ENCODE measurements around the gene LDHAL6B. TPM values are rescaled to one million over a fixed set of nuclear protein-coding genes. Genes with fewer than 3 reads are reported as not detected.
"Not testable (repeated sequence)": the region's sequence is repeated elsewhere in the genome, so short reads cannot be mapped to it uniquely, and the experiment has no call there.

The LDHAL6B gene
- total and polyA plus RNA-seq, 2 experiments from 2014 or later, result not detected

- no peaks in the 10 kb centered on the region for H3K27me3 ChIP-seq
- no peak overlapping the region for H3K27ac ChIP-seq
- no peaks in the 10 kb centered on the region for H3K9me3 ChIP-seq (ENCODE audit: low read depth)
- no peaks in the 10 kb centered on the region for H3K4me1 ChIP-seq (ENCODE audit: low read depth)
- DNase-seq (ENCODE audit: low read depth in 1 of 2, low spot score in 1 of 2), result peak; percentile 13 to 43
- H3K36me3 ChIP-seq, result no peaks in the 10 kb centered on the region
- peak; percentile 39 for TF ChIP-seq CTCF (IDR thresholded peaks at IDR 0.05; ENCODE audit: low read depth, low read length)
- H3K4me3 ChIP-seq, result no peak overlapping the region
Observed at GRCh38 chr15:59160880-59161593, 45.6 kb upstream of the LDHAL6B start.

- DNase-seq (ENCODE audit: low read depth in 1 of 2, low spot score in 1 of 2); H3K9me3 ChIP-seq (ENCODE audit: low read depth); H3K27ac ChIP-seq; H3K4me3 ChIP-seq; H3K4me1 ChIP-seq (ENCODE audit: low read depth); H3K36me3 ChIP-seq; H3K27me3 ChIP-seq: not testable (repeated sequence)
Observed at GRCh38 chr15:59162080-59162479, 44.6 kb upstream of the LDHAL6B start.

- H3K36me3 ChIP-seq, result no peaks in the 10 kb centered on the region
- no peak overlapping the region for H3K4me3 ChIP-seq
- no peaks in the 10 kb centered on the region for H3K27me3 ChIP-seq
- no peaks in the 10 kb centered on the region for H3K9me3 ChIP-seq (ENCODE audit: low read depth)
- no peak overlapping the region for H3K27ac ChIP-seq
- no peak for TF ChIP-seq CTCF (IDR thresholded peaks at IDR 0.05; ENCODE audit: low read depth, low read length)
- peak in 1 of 2 donors; percentile 22 for DNase-seq (ENCODE audit: low read depth in 1 of 2, low spot score in 1 of 2)
- H3K4me1 ChIP-seq (ENCODE audit: low read depth), result no peaks in the 10 kb centered on the region
Observed at GRCh38 chr15:59165726-59166125, 40.9 kb upstream of the LDHAL6B start.

GRCh38 chr15:59166166-59166565, 40.5 kb upstream of the LDHAL6B start:
- no peaks in the 10 kb centered on the region for H3K4me1 ChIP-seq (ENCODE audit: low read depth)
- H3K27ac ChIP-seq, result no peak overlapping the region
- H3K4me3 ChIP-seq, result no peak overlapping the region
- H3K27me3 ChIP-seq, result no peaks in the 10 kb centered on the region
- H3K9me3 ChIP-seq (ENCODE audit: low read depth), result no peaks in the 10 kb centered on the region
- peak in 1 of 2 donors; percentile 66 for DNase-seq (ENCODE audit: low read depth in 1 of 2, low spot score in 1 of 2)
- no peaks in the 10 kb centered on the region for H3K36me3 ChIP-seq
- no peak for TF ChIP-seq CTCF (IDR thresholded peaks at IDR 0.05; ENCODE audit: low read depth, low read length)

- Histone ChIP-seq H3K36me3 (no peaks in the 10 kb centered on the region), H3K27ac (no peak overlapping the region), H3K27me3 (no peaks in the 10 kb centered on the region), H3K9me3 (ENCODE audit: low read depth) (no peaks in the 10 kb centered on the region), H3K4me3 (no peak overlapping the region), H3K4me1 (ENCODE audit: low read depth) (no peaks in the 10 kb centered on the region)
- TF ChIP-seq CTCF (IDR thresholded peaks at IDR 0.05; ENCODE audit: low read depth, low read length), result no peak
- DNase-seq (ENCODE audit: low read depth in 1 of 2, low spot score in 1 of 2), result no peak
Observed at GRCh38 chr15:59166601-59167265, 39.9 kb upstream of the LDHAL6B start.

GRCh38 chr15:59168536-59168935, 38.1 kb upstream of the LDHAL6B start:
- Histone ChIP-seq H3K4me3 (no peak overlapping the region), H3K9me3 (ENCODE audit: low read depth) (no peaks in the 10 kb centered on the region), H3K4me1 (ENCODE audit: low read depth) (no peaks in the 10 kb centered on the region), H3K36me3 (no peaks in the 10 kb centered on the region), H3K27me3 (no peaks in the 10 kb centered on the region), H3K27ac (no peak overlapping the region)
- peak in 1 of 2 donors; percentile 58 for DNase-seq (ENCODE audit: low read depth in 1 of 2, low spot score in 1 of 2)
- no peak for TF ChIP-seq CTCF (IDR thresholded peaks at IDR 0.05; ENCODE audit: low read depth, low read length)

Measured in cardiac muscle cell (in vitro differentiated cells and primary cell).